ENCODE measurements around the gene RBM47.

Gene RBM47

GRCh38 chr4:40373636-40374035 is 256.0 kb downstream of the RBM47 start:
- no peak for DNase-seq (ENCODE audit: low read depth, low spot score)
